ENCODE measurements around the gene DYSF. TPM values are rescaled to one million over a fixed set of nuclear protein-coding genes. Genes with fewer than 3 reads are reported as not detected.

Gene DYSF
- total and polyA plus RNA-seq, 2 donors from 2014 or later: 11.3 to 19.8 TPM

DNA sequence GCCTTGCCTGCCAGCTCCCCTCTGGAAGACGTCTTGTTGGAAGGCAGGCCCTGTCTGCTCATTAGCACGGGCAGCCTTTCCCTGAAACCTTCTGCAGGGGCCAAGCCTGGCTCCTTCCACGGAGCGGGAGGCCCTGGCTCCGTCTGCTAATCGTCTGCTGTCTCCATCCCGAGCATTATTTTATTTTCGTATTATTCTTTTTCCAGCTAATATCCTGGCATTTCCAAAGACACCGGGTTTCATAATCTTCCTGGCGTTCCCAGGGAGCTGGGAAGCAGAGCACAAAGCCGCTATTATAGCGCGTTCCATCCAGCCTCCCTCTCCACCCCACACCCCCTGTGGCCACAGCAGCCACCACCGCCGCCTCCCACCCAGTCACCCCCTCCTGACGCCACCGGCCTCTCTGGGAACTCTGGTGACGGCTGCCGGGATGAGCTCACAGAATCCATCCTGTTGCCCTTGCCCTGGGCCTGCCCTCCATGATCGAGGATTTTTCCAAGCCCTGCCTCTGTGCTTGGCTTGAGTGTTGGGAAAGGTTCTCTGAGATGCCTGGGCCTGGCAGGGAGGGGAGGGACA is 125.5 kb downstream of the DYSF start:
- H3K4me1 ChIP-seq (ENCODE audit: control insufficient read depth in 2 of 3, insufficient read depth in 2 of 3, low read depth in 1 of 3, low read length in 3 of 3): no peaks in the 10 kb centered on the region
- no peaks in the 10 kb centered on the region for H3K9me3 ChIP-seq (ENCODE audit: control insufficient read depth in 2 of 3, insufficient read depth in 1 of 3, low read length in 3 of 3)
- H3K9ac ChIP-seq (ENCODE audit: low read length in 3 of 3): no peak overlapping the region
- DNase-seq: no peak
- H3K4me3 ChIP-seq (ENCODE audit: low read length in 3 of 3): no peak overlapping the region
- no peak for FAIRE-seq
- H3K27ac ChIP-seq (ENCODE audit: low read depth in 2 of 2, low read length in 2 of 2): no peak overlapping the region
- H3K27me3 ChIP-seq (ENCODE audit: control insufficient read depth, insufficient read depth, low read length): no peaks in the 10 kb centered on the region
- TF ChIP-seq, protein P1, sequence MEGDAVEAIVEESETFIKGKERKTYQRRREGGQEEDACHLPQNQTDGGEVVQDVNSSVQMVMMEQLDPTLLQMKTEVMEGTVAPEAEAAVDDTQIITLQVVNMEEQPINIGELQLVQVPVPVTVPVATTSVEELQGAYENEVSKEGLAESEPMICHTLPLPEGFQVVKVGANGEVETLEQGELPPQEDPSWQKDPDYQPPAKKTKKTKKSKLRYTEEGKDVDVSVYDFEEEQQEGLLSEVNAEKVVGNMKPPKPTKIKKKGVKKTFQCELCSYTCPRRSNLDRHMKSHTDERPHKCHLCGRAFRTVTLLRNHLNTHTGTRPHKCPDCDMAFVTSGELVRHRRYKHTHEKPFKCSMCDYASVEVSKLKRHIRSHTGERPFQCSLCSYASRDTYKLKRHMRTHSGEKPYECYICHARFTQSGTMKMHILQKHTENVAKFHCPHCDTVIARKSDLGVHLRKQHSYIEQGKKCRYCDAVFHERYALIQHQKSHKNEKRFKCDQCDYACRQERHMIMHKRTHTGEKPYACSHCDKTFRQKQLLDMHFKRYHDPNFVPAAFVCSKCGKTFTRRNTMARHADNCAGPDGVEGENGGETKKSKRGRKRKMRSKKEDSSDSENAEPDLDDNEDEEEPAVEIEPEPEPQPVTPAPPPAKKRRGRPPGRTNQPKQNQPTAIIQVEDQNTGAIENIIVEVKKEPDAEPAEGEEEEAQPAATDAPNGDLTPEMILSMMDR (IDR thresholded peaks at IDR 0.05; ENCODE audit: borderline replicate concordance, extremely low read depth, insufficient read depth): no peak
- intact Hi-C loops (cut with DNase I): no loop called here
- H3K36me3 ChIP-seq (ENCODE audit: control insufficient read depth in 2 of 3, insufficient read depth in 3 of 3, low read length in 3 of 3): no peaks in the 10 kb centered on the region

DNA sequence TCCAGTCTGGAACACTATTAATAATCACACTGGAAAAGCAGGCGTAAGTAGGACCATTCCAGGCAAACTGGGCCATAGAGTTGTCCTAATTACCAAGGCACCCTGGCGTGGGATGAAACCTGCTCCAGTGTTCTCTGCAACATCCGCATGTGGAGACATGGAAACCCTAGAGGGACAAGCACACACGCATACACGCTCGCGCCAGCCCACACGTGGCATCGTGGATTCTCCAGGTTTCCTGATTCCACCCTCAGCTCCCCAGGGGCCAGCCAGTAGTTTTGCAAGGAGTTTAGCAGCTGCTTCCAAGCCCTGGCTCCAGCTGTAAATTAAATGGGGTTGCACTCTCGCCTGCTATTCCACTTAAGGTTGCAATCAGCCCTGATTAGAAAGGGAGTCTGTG is 127.7 kb downstream of the DYSF start:
- Histone ChIP-seq H3K36me3 (ENCODE audit: control insufficient read depth in 2 of 3, insufficient read depth in 3 of 3, low read length in 3 of 3) (no peaks in the 10 kb centered on the region), H3K27ac (ENCODE audit: low read depth in 2 of 2, low read length in 2 of 2) (no peak overlapping the region), H3K4me3 (ENCODE audit: low read length in 3 of 3) (no peak overlapping the region), H3K27me3 (ENCODE audit: control insufficient read depth, insufficient read depth, low read length) (no peaks in the 10 kb centered on the region), H3K9me3 (ENCODE audit: control insufficient read depth in 2 of 3, insufficient read depth in 1 of 3, low read length in 3 of 3) (no peaks in the 10 kb centered on the region), H3K4me1 (ENCODE audit: control insufficient read depth in 2 of 3, insufficient read depth in 2 of 3, low read depth in 1 of 3, low read length in 3 of 3) (no peaks in the 10 kb centered on the region), H3K9ac (ENCODE audit: low read length in 3 of 3) (no peak overlapping the region)
- TF ChIP-seq, protein P1 (IDR thresholded peaks at IDR 0.05; ENCODE audit: borderline replicate concordance, extremely low read depth, insufficient read depth): no peak
- FAIRE-seq (no peak), DNase-seq (no peak)
- intact Hi-C loops (cut with DNase I): no loop called here

DNA sequence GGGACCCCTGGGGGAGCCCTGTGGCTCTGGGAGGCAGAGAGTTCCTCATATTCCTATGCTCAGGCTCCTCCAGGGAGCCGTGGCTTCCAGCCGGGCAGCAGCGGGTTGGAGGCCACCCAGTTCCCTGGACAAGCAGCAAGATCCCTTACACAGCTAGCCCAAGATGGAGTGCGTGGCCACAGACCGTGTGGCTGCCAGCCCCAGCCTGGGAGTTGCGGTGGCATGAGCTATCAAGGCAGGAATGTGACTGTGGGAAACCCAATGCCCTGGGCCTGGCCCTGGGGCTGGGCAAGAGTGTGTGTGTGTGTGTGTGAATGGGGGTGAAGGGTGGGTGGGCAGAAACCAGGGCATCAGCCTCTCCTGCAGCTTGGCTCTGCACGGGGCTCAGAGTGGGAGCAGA is 130.5 kb downstream of the DYSF start:
- TF ChIP-seq, protein P1 (IDR thresholded peaks at IDR 0.05; ENCODE audit: borderline replicate concordance, extremely low read depth, insufficient read depth): no peak
- no peaks in the 10 kb centered on the region for H3K36me3 ChIP-seq (ENCODE audit: control insufficient read depth in 2 of 3, insufficient read depth in 3 of 3, low read length in 3 of 3)
- H3K27me3 ChIP-seq (ENCODE audit: control insufficient read depth, insufficient read depth, low read length): no peaks in the 10 kb centered on the region
- H3K27ac ChIP-seq (ENCODE audit: low read depth in 2 of 2, low read length in 2 of 2): no peak overlapping the region
- no peak for DNase-seq
- FAIRE-seq: no peak
- no peaks in the 10 kb centered on the region for H3K9me3 ChIP-seq (ENCODE audit: control insufficient read depth in 2 of 3, insufficient read depth in 1 of 3, low read length in 3 of 3)
- no peak overlapping the region for H3K4me3 ChIP-seq (ENCODE audit: low read length in 3 of 3)
- no peaks in the 10 kb centered on the region for H3K4me1 ChIP-seq (ENCODE audit: control insufficient read depth in 2 of 3, insufficient read depth in 2 of 3, low read depth in 1 of 3, low read length in 3 of 3)
- intact Hi-C loops (cut with DNase I): no loop called here
- H3K9ac ChIP-seq (ENCODE audit: low read length in 3 of 3): no peak overlapping the region

DNA sequence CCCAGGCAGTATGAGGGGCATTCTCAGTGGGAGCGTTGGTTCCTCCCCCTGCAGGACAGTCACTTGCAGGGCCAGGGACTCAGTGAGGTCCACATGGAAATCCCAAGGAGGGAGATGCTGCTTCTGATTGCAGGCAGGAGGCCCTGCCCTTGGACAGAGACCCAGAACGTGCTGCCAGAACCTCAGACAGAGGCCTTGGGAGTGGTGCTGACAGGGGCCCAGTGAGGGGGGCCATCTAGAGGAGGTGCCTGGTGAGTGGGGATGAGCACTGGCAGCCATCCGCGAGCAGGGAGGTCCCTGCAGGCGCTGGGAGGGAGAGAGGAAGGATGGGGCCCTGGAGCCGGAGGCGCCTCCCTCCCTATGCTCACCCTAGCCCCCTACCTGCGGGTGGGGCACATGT is 133.1 kb downstream of the DYSF start:
- H3K4me1 ChIP-seq (ENCODE audit: control insufficient read depth in 2 of 3, insufficient read depth in 2 of 3, low read depth in 1 of 3, low read length in 3 of 3): no peaks in the 10 kb centered on the region

More for the DNA sequence above, 133.1 kb downstream of the DYSF start:
- TF ChIP-seq, protein P1 (IDR thresholded peaks at IDR 0.05; ENCODE audit: borderline replicate concordance, extremely low read depth, insufficient read depth): no peak
- H3K4me3 ChIP-seq (ENCODE audit: low read length in 3 of 3): no peak overlapping the region
- DNase-seq (no peak), FAIRE-seq (no peak)
- H3K9ac ChIP-seq (ENCODE audit: low read length in 3 of 3): no peak overlapping the region
- intact Hi-C loops (cut with DNase I): no loop called here
- no peak overlapping the region for H3K27ac ChIP-seq (ENCODE audit: low read depth in 2 of 2, low read length in 2 of 2)
- H3K9me3 ChIP-seq (ENCODE audit: control insufficient read depth in 2 of 3, insufficient read depth in 1 of 3, low read length in 3 of 3): no peaks in the 10 kb centered on the region
- H3K27me3 ChIP-seq (ENCODE audit: control insufficient read depth, insufficient read depth, low read length): no peaks in the 10 kb centered on the region
- H3K36me3 ChIP-seq (ENCODE audit: control insufficient read depth in 2 of 3, insufficient read depth in 3 of 3, low read length in 3 of 3): no peaks in the 10 kb centered on the region

Data from kidney (tissue), 14 donors.